HG03196 (cell line): ENCODE measurements around the gene TSC22D1.

Experiments used
- ATAC-seq: cut with Tn5 transposase; IDR thresholded peaks from one replicate; pipeline ENCODE4 v1.9.1; 2021; ENCODE audit not compliant: unreplicated experiment

The TSC22D1 gene

GRCh38 chr13:44433863-44434765 is 142.0 kb downstream of the TSC22D1 start:
- ATAC-seq: no peak

- no peak for ATAC-seq
Observed at GRCh38 chr13:44432650-44433049, 143.5 kb downstream of the TSC22D1 start.

- no peak for ATAC-seq
Observed at GRCh38 chr13:44431150-44431549, 145.0 kb downstream of the TSC22D1 start.

- no peak for ATAC-seq
Observed at GRCh38 chr13:44429311-44429710, 146.8 kb downstream of the TSC22D1 start.

- no peak for ATAC-seq
Observed at GRCh38 chr13:44426461-44426860, 149.7 kb downstream of the TSC22D1 start.

GRCh38 chr13:44425815-44426078 is 150.4 kb downstream of the TSC22D1 start:
- no peak for ATAC-seq

- ATAC-seq: no peak
Observed at GRCh38 chr13:44425041-44425814, 150.9 kb downstream of the TSC22D1 start.

GRCh38 chr13:44423824-44424223 is 152.3 kb downstream of the TSC22D1 start:
- ATAC-seq: no peak

- ATAC-seq: no peak
Observed at GRCh38 chr13:44422755-44423643, 153.1 kb downstream of the TSC22D1 start.

- no peak for ATAC-seq
Observed at GRCh38 chr13:44421853-44422525, 154.1 kb downstream of the TSC22D1 start.

- no peak for ATAC-seq
Observed at GRCh38 chr13:44420376-44421220, 155.5 kb downstream of the TSC22D1 start.

- ATAC-seq: no peak
Observed at GRCh38 chr13:44417876-44418275, 158.3 kb downstream of the TSC22D1 start.

GRCh38 chr13:44417446-44417845 is 158.7 kb downstream of the TSC22D1 start:
- ATAC-seq: no peak

GRCh38 chr13:44416744-44417143 is 159.4 kb downstream of the TSC22D1 start:
- no peak for ATAC-seq

GRCh38 chr13:44416301-44416700 is 159.8 kb downstream of the TSC22D1 start:
- no peak for ATAC-seq

GRCh38 chr13:44415815-44416214 is 160.3 kb downstream of the TSC22D1 start:
- ATAC-seq: no peak

- ATAC-seq: no peak
Observed at GRCh38 chr13:44414716-44415115, 161.4 kb downstream of the TSC22D1 start.

GRCh38 chr13:44413095-44413494 is 163.0 kb downstream of the TSC22D1 start:
- ATAC-seq: no peak

- no peak for ATAC-seq
Observed at GRCh38 chr13:44412346-44412935, 163.7 kb downstream of the TSC22D1 start.
